H9 (cell line): Measurements from ENCODE around the gene KCTD16. TPM values are rescaled to one million over a fixed set of nuclear protein-coding genes. Genes with fewer than 3 reads are reported as not detected.

Experiments used
- DNase-seq: peaks from one replicate; pipeline ENCODE4 v3.0.0-alpha.2; 2017
- H2AFZ ChIP-seq: one replicate; pipeline ENCODE4 v1.6.1; 2013; ENCODE audit warnings: mild to moderate bottlenecking, low read length, control low read depth, moderate library complexity
- H2AK5ac ChIP-seq: 2 replicates; pipeline ENCODE4 v1.6.1; 2013; ENCODE audit warnings: low read length, control low read depth, mixed read lengths; ENCODE audit not compliant: insufficient read length
- H2BK120ac ChIP-seq: one replicate; pipeline ENCODE4 v1.6.1; 2013; ENCODE audit warnings: low read depth, mild to moderate bottlenecking, low read length, control low read depth, inconsistent platforms; ENCODE audit not compliant: poor library complexity, severe bottlenecking
- H2BK12ac ChIP-seq: 2 replicates; pipeline ENCODE4 v1.6.1; 2013; ENCODE audit warnings: low read length, control low read depth, mixed read lengths, low read depth; ENCODE audit not compliant: insufficient read length
- H2BK15ac ChIP-seq: 2 replicates; pipeline ENCODE4 v1.6.1; 2013; ENCODE audit warnings: low read depth, low read length, control low read depth
- H2BK20ac ChIP-seq: one replicate; pipeline ENCODE4 v1.6.1; 2013; ENCODE audit warnings: low read depth, mild to moderate bottlenecking, low read length, control low read depth, inconsistent platforms; ENCODE audit not compliant: poor library complexity, severe bottlenecking
- H2BK5ac ChIP-seq: 2 replicates; pipeline ENCODE4 v1.6.1; 2013; ENCODE audit warnings: low read length, control low read depth, mixed read lengths; ENCODE audit not compliant: insufficient read length
- H3K14ac ChIP-seq: 2 replicates; pipeline ENCODE4 v1.6.1; 2013; ENCODE audit warnings: low read length, control low read depth; ENCODE audit not compliant: insufficient read depth
- H3K18ac ChIP-seq: 2 replicates; pipeline ENCODE4 v1.6.1; 2013; ENCODE audit warnings: low read depth, mild to moderate bottlenecking, mixed read lengths, low read length, control low read depth; ENCODE audit not compliant: insufficient read length
- H3K23ac ChIP-seq: 2 replicates; pipeline ENCODE4 v1.6.1; 2013; ENCODE audit warnings: low read length, control low read depth, mixed read lengths, low read depth; ENCODE audit not compliant: insufficient read length
- H3K23me2 ChIP-seq: 2 replicates; pipeline ENCODE4 v1.6.1; 2013; ENCODE audit warnings: low read depth, mild to moderate bottlenecking, mixed read lengths, low read length, control low read depth; ENCODE audit not compliant: insufficient read length, poor library complexity, severe bottlenecking
- H3K27ac ChIP-seq: 2 replicates; pipeline ENCODE4 v1.5.1; 2013; ENCODE audit warnings: low read length, control low read depth, mixed read lengths, low read depth; ENCODE audit not compliant: insufficient read length
- H3K27me3 ChIP-seq: 2 replicates; pipeline ENCODE4 v1.6.1; 2013; ENCODE audit warnings: low read length, control low read depth, inconsistent platforms; ENCODE audit not compliant: insufficient read depth
- H3K4ac ChIP-seq: 2 replicates; pipeline ENCODE4 v1.6.1; 2013; ENCODE audit warnings: low read depth, mild to moderate bottlenecking, control low read depth, inconsistent platforms, low read length, moderate library complexity
- H3K4me1 ChIP-seq: 2 replicates; pipeline ENCODE4 v1.6.1; 2013; ENCODE audit warnings: low read length, control low read depth, inconsistent platforms; ENCODE audit not compliant: insufficient read depth
- H3K4me2 ChIP-seq: 2 replicates; pipeline ENCODE4 v1.6.1; 2013; ENCODE audit warnings: low read length, control low read depth, mixed read lengths; ENCODE audit not compliant: insufficient read length, insufficient read depth
- H3K56ac ChIP-seq: 2 replicates; pipeline ENCODE4 v1.6.1; 2013; ENCODE audit warnings: low read depth, mild to moderate bottlenecking, mixed read lengths, low read length, control low read depth; ENCODE audit not compliant: insufficient read length
- H3K79me1 ChIP-seq: 2 replicates; pipeline ENCODE4 v1.6.1; 2013; ENCODE audit warnings: low read depth, mild to moderate bottlenecking, moderate library complexity, low read length, control low read depth, inconsistent platforms; ENCODE audit not compliant: insufficient read depth, poor library complexity, severe bottlenecking
- H3K79me2 ChIP-seq: 2 replicates; pipeline ENCODE4 v1.6.1; 2013; ENCODE audit warnings: low read length, control low read depth, inconsistent platforms; ENCODE audit not compliant: insufficient read depth
- H3K9ac ChIP-seq: 2 replicates; pipeline ENCODE4 v1.6.1; 2013; ENCODE audit warnings: low read length, control low read depth, mixed read lengths; ENCODE audit not compliant: insufficient read length; ENCODE audit errors: extremely low read depth
- H3K9me3 ChIP-seq: one replicate; pipeline ENCODE4 v1.6.1; 2013; ENCODE audit warnings: low read depth, low read length, inconsistent platforms; ENCODE audit not compliant: control insufficient read depth
- H3T11ph ChIP-seq: one replicate; pipeline ENCODE4 v1.6.1; 2013; ENCODE audit warnings: mild to moderate bottlenecking, low read length, control low read depth, inconsistent platforms
- H4K20me1 ChIP-seq: one replicate; pipeline ENCODE4 v1.6.1; 2013; ENCODE audit not compliant: control insufficient read depth, insufficient read length, insufficient read depth
- H4K5ac ChIP-seq: 2 replicates; pipeline ENCODE4 v1.6.1; 2013; ENCODE audit warnings: low read depth, mild to moderate bottlenecking, mixed read lengths, low read length, control low read depth; ENCODE audit not compliant: insufficient read length
- H4K8ac ChIP-seq: replicated peaks from 2 replicates; pipeline ENCODE4 v1.6.1; 2013; ENCODE audit warnings: low read length, control low read depth, mixed read lengths, low read depth; ENCODE audit not compliant: insufficient read length
- H4K91ac ChIP-seq: 2 replicates; pipeline ENCODE4 v1.6.1; 2013; ENCODE audit warnings: low read depth, mild to moderate bottlenecking, moderate library complexity, mixed read lengths, low read length, control low read depth; ENCODE audit not compliant: insufficient read length
- H3K27ac Mint-ChIP-seq, 3 experiments: 2 replicates in 2 of 3; 3 replicates in 1 of 3; pipeline ENCODE4 v1.8.0; 2020 to 2021; ENCODE audit warnings: mixed read lengths in 3 of 3, mild to moderate bottlenecking in 1 of 3, moderate library complexity in 1 of 3
- H3K27me3 Mint-ChIP-seq: 2 replicates; pipeline ENCODE4 v1.8.0; 2021; ENCODE audit warnings: low read depth, mild to moderate bottlenecking, moderate library complexity, mixed read lengths
- H3K36me3 Mint-ChIP-seq, 3 experiments: 2 replicates in 2 of 3; 3 replicates in 1 of 3; pipeline ENCODE4 v1.8.0; 2020 to 2021; ENCODE audit warnings: low read depth in 3 of 3, mixed read lengths in 3 of 3; ENCODE audit not compliant: insufficient read depth in 1 of 3
- H3K4me1 Mint-ChIP-seq, 2 experiments: 2 replicates each; pipeline ENCODE4 v1.8.0; 2020; ENCODE audit warnings: mixed read lengths in 2 of 2
- H3K4me3 Mint-ChIP-seq, 2 experiments: 2 replicates in 1 of 2; 3 replicates in 1 of 2; pipeline ENCODE4 v1.8.0; 2020 to 2021; ENCODE audit warnings: mild to moderate bottlenecking in 2 of 2, mixed read lengths in 2 of 2, moderate library complexity in 1 of 2
- H3K9me3 Mint-ChIP-seq, 2 experiments: 2 replicates in 1 of 2; 3 replicates in 1 of 2; pipeline ENCODE4 v1.8.0; 2020; ENCODE audit warnings: mild to moderate bottlenecking in 2 of 2, mixed read lengths in 2 of 2, moderate library complexity in 1 of 2
- whole genome bisulfite sequencing: extraction: QIAGEN DNeasy Blood & Tissue Kit; methylation state at CpG from one replicate; pipeline ENCODE4 v1.1.7; 2013; ENCODE audit warnings: missing lambda C conversion rate, low lambda C conversion rate, mixed read lengths; ENCODE audit not compliant: insufficient read length; ENCODE audit errors: extremely low coverage; 5-methylcytosine and 5-hydroxymethylcytosine counted together
- total RNA-seq: library from RNA; stranded (reverse); gene quantifications from 2 replicates; pipeline ENCODE4 v1.2.1, GENCODE V29; 2021
- TF ChIP-seq, protein P1 (sequence below): fragments of 200-600 bp; sonication (generic); conservative IDR thresholded peaks from 3 replicates; pipeline ENCODE4 v1.8.0; 2021; ENCODE audit warnings: antibody characterized with exemption, mild to moderate bottlenecking

The KCTD16 gene
- total RNA-seq, 1 experiment from 2014 or later: 0.09 TPM

DNA sequence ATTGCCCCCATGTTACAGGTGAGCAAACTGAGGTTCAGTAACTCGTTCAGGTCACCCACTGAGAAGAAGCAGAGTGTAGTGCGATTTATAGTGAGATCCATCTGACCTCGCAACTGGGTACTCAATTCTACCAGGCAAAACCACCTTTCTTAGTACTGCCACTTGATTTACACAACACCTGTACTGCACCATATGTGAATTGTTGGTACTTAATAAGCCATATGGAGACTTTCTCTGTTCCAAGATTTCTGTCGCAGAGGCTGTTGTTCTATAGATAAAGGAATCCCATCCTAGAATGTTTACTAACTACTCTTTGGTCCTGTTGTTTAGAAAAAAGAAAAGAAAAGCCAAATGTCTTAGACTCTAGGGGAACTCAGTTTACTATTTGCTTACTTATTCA lies 287.5 kb downstream of the KCTD16 start:
- no peak overlapping the region for H3K4me3 Mint-ChIP-seq
- Histone ChIP-seq H2BK5ac (no peak overlapping the region), H3K9ac (no peak overlapping the region), H3K27ac (no peak overlapping the region), H2BK20ac (no peak overlapping the region), H3K4ac (no peak overlapping the region), H2BK15ac (no peak overlapping the region), H2BK120ac (no peak overlapping the region), H4K20me1 (no peaks in the 10 kb centered on the region), H4K91ac (no peak overlapping the region), H4K5ac (no peak overlapping the region), H3K79me2 (no peaks in the 10 kb centered on the region), H3K23me2 (no peaks in the 10 kb centered on the region), H3K14ac (no peak overlapping the region), H3K23ac (no peak overlapping the region), H2AFZ (no peak overlapping the region), H2BK12ac (no peak overlapping the region), H3K56ac (no peak overlapping the region), H3K79me1 (no peaks in the 10 kb centered on the region), H3K9me3 (no peaks in the 10 kb centered on the region), H2AK5ac (no peak overlapping the region), H3K4me2 (no peak overlapping the region), H3T11ph (no peak overlapping the region), H4K8ac (no peak overlapping the region), H3K4me1 (no peaks in the 10 kb centered on the region), H3K18ac (no peak overlapping the region), H3K27me3 (no peaks in the 10 kb centered on the region)
- H3K4me1 Mint-ChIP-seq: peaks cover 6 to 13% of the 10 kb centered on the region in 2 experiments; a peak in 3 of 4 replicates
- WGBS: no CpG with 5 or more reads among the region's 4 CpGs
- H3K27me3 Mint-ChIP-seq: no peaks in the 10 kb centered on the region; the same call in 1 of the 2 replicates
- TF ChIP-seq, protein P1, sequence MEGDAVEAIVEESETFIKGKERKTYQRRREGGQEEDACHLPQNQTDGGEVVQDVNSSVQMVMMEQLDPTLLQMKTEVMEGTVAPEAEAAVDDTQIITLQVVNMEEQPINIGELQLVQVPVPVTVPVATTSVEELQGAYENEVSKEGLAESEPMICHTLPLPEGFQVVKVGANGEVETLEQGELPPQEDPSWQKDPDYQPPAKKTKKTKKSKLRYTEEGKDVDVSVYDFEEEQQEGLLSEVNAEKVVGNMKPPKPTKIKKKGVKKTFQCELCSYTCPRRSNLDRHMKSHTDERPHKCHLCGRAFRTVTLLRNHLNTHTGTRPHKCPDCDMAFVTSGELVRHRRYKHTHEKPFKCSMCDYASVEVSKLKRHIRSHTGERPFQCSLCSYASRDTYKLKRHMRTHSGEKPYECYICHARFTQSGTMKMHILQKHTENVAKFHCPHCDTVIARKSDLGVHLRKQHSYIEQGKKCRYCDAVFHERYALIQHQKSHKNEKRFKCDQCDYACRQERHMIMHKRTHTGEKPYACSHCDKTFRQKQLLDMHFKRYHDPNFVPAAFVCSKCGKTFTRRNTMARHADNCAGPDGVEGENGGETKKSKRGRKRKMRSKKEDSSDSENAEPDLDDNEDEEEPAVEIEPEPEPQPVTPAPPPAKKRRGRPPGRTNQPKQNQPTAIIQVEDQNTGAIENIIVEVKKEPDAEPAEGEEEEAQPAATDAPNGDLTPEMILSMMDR: no peak
- H3K27ac Mint-ChIP-seq: no peak overlapping the region
- no peaks in the 10 kb centered on the region for H3K36me3 Mint-ChIP-seq
- H3K9me3 Mint-ChIP-seq: no peaks in the 10 kb centered on the region
- no peak for DNase-seq
